ENCODE results near the gene FHIT. TPM values are rescaled to one million over a fixed set of nuclear protein-coding genes. Genes with fewer than 3 reads are reported as not detected.

Gene FHIT
- total and polyA plus RNA-seq, 10 of the 15 experiments (the other 5 are each of a cell fraction or from before 2014, with no cell fraction given) = 4.2 to 14.9 (median 9.4) TPM

DNA sequence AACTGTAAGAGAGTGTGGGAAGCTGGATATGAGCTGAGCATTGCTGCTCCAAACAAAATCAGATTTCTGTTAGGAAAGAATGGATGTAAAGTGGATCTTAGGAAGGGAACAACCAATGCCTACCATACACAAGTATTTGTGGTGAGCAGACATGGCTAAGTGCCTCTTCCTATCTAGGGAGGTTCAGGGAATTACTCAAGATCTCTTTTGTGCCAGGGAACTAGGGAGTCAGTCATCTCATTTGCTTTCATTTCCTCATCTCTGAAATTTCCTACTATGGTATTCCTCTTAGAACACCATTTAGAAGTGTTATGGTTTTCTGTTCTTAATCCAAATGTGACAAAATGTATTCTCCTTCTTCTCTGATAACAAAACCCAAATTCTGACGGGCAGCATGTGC lies 396.5 kb downstream of the FHIT start:
- Histone ChIP-seq H4K20me1 (ENCODE audit: control insufficient read depth, insufficient read depth) (no peaks in the 10 kb centered on the region), H3K4me1 (ENCODE audit: control insufficient read depth, insufficient read depth, low read length) (no peaks in the 10 kb centered on the region), H3K36me3 (ENCODE audit: control insufficient read depth in 2 of 2, insufficient read depth in 2 of 2, low read length in 1 of 2) (no peaks in the 10 kb centered on the region), H3K4me3 (no peak overlapping the region), H3K27ac (ENCODE audit: control insufficient read depth, insufficient read depth) (no peak overlapping the region), H3K27me3 (replicated peaks in 1 of 2; ENCODE audit: control insufficient read depth in 2 of 2, insufficient read depth in 2 of 2, low read length in 1 of 2) (no peaks in the 10 kb centered on the region), H3K4me2 (ENCODE audit: control insufficient read depth, insufficient read depth) (no peak overlapping the region), H3K9me3 (replicated peaks; ENCODE audit: control insufficient read depth, insufficient read depth, low read length) (no peaks in the 10 kb centered on the region), H2AFZ (ENCODE audit: control insufficient read depth, low read depth, low read length) (no peak overlapping the region), H3K9ac (ENCODE audit: control insufficient read depth, insufficient read depth, low read length) (no peak overlapping the region), H3K79me2 (ENCODE audit: control insufficient read depth, insufficient read depth, low read length) (no peaks in the 10 kb centered on the region)
- RAD21 ChIA-PET (ENCODE audit: unreplicated experiment) = no interaction called here
- WGBS (ENCODE audit: insufficient coverage, insufficient replicate concordance, low lambda C conversion rate, missing lambda C conversion rate) = 100% methylated on average over 1 of the region's 1 CpG
- POLR2A ChIA-PET = no interaction called here
- no peak for FAIRE-seq
- in situ Hi-C loops (cut with MboI) = no loop called here
- DNase-seq (ENCODE audit: low read depth, low spot score) = no peak
- ATAC-seq = no peak
- intact Hi-C loops (cut with micrococcal nuclease; ENCODE audit: unreplicated experiment) = no loop called here
- BruUV-seq (replicated peaks) = no TSS peak
- CTCF ChIA-PET = interaction anchor here (0.7 kb wide), 1 partner anchor 16 kb away, joined by 3 read pairs; no protein-coding TSS in a partner anchor
- SMC1A ChIA-PET (ENCODE audit: uncharacterized antibody, unreplicated experiment) = interaction anchor here (0.9 kb wide), 1 partner anchor 27 kb away, joined by 3 read pairs; no protein-coding TSS in a partner anchor
- TF ChIP-seq HCFC1 (IDR thresholded peaks at IDR 0.05; ENCODE audit: low read length) = no peak
- no peak for TF ChIP-seq YY1 (IDR thresholded peaks at IDR 0.05; ENCODE audit: low read depth, low read length)
- TF ChIP-seq, protein P1, sequence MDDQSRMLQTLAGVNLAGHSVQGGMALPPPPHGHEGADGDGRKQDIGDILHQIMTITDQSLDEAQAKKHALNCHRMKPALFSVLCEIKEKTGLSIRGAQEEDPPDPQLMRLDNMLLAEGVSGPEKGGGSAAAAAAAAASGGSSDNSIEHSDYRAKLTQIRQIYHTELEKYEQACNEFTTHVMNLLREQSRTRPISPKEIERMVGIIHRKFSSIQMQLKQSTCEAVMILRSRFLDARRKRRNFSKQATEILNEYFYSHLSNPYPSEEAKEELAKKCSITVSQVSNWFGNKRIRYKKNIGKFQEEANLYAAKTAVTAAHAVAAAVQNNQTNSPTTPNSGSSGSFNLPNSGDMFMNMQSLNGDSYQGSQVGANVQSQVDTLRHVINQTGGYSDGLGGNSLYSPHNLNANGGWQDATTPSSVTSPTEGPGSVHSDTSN (IDR thresholded peaks at IDR 0.05; ENCODE audit: insufficient replicate concordance, low read depth, low read length) = no peak
- TF ChIP-seq, protein P2, sequence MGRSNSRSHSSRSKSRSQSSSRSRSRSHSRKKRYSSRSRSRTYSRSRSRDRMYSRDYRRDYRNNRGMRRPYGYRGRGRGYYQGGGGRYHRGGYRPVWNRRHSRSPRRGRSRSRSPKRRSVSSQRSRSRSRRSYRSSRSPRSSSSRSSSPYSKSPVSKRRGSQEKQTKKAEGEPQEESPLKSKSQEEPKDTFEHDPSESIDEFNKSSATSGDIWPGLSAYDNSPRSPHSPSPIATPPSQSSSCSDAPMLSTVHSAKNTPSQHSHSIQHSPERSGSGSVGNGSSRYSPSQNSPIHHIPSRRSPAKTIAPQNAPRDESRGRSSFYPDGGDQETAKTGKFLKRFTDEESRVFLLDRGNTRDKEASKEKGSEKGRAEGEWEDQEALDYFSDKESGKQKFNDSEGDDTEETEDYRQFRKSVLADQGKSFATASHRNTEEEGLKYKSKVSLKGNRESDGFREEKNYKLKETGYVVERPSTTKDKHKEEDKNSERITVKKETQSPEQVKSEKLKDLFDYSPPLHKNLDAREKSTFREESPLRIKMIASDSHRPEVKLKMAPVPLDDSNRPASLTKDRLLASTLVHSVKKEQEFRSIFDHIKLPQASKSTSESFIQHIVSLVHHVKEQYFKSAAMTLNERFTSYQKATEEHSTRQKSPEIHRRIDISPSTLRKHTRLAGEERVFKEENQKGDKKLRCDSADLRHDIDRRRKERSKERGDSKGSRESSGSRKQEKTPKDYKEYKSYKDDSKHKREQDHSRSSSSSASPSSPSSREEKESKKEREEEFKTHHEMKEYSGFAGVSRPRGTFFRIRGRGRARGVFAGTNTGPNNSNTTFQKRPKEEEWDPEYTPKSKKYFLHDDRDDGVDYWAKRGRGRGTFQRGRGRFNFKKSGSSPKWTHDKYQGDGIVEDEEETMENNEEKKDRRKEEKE (IDR thresholded peaks at IDR 0.05) = no peak
- TF ChIP-seq, protein P3, sequence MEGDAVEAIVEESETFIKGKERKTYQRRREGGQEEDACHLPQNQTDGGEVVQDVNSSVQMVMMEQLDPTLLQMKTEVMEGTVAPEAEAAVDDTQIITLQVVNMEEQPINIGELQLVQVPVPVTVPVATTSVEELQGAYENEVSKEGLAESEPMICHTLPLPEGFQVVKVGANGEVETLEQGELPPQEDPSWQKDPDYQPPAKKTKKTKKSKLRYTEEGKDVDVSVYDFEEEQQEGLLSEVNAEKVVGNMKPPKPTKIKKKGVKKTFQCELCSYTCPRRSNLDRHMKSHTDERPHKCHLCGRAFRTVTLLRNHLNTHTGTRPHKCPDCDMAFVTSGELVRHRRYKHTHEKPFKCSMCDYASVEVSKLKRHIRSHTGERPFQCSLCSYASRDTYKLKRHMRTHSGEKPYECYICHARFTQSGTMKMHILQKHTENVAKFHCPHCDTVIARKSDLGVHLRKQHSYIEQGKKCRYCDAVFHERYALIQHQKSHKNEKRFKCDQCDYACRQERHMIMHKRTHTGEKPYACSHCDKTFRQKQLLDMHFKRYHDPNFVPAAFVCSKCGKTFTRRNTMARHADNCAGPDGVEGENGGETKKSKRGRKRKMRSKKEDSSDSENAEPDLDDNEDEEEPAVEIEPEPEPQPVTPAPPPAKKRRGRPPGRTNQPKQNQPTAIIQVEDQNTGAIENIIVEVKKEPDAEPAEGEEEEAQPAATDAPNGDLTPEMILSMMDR (IDR thresholded peaks at IDR 0.05 in 2 of 3, conservative IDR thresholded peaks at IDR 0.05 in 1 of 3; ENCODE audit: control insufficient read depth in 2 of 3, extremely low read depth in 1 of 3, insufficient read depth in 1 of 3, low read depth in 3 of 3, low read length in 3 of 3) = no peak
- TF ChIP-seq CEBPB (IDR thresholded peaks at IDR 0.05; ENCODE audit: borderline replicate concordance in 1 of 2, low read depth in 2 of 2, low read length in 2 of 2) = no peak
- TF ChIP-seq, protein P4, sequence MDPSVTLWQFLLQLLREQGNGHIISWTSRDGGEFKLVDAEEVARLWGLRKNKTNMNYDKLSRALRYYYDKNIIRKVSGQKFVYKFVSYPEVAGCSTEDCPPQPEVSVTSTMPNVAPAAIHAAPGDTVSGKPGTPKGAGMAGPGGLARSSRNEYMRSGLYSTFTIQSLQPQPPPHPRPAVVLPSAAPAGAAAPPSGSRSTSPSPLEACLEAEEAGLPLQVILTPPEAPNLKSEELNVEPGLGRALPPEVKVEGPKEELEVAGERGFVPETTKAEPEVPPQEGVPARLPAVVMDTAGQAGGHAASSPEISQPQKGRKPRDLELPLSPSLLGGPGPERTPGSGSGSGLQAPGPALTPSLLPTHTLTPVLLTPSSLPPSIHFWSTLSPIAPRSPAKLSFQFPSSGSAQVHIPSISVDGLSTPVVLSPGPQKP (IDR thresholded peaks at IDR 0.05; ENCODE audit: low read depth, low read length) = no peak
- TF ChIP-seq, protein P5, sequence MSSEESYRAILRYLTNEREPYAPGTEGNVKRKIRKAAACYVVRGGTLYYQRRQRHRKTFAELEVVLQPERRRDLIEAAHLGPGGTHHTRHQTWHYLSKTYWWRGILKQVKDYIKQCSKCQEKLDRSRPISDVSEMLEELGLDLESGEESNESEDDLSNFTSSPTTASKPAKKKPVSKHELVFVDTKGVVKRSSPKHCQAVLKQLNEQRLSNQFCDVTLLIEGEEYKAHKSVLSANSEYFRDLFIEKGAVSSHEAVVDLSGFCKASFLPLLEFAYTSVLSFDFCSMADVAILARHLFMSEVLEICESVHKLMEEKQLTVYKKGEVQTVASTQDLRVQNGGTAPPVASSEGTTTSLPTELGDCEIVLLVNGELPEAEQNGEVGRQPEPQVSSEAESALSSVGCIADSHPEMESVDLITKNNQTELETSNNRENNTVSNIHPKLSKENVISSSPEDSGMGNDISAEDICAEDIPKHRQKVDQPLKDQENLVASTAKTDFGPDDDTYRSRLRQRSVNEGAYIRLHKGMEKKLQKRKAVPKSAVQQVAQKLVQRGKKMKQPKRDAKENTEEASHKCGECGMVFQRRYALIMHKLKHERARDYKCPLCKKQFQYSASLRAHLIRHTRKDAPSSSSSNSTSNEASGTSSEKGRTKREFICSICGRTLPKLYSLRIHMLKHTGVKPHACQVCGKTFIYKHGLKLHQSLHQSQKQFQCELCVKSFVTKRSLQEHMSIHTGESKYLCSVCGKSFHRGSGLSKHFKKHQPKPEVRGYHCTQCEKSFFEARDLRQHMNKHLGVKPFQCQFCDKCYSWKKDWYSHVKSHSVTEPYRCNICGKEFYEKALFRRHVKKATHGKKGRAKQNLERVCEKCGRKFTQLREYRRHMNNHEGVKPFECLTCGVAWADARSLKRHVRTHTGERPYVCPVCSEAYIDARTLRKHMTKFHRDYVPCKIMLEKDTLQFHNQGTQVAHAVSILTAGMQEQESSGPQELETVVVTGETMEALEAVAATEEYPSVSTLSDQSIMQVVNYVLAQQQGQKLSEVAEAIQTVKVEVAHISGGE (CRISPR knock-in tag; IDR thresholded peaks at IDR 0.05) = no peak
- TF ChIP-seq PAX5 (IDR thresholded peaks at IDR 0.05; ENCODE audit: borderline replicate concordance, low read depth, low read length) = no peak
